ENCODE results near the gene GNAS-AS1.

Gene GNAS-AS1

GRCh38 chr20:58775371-58775770 is 75.3 kb downstream of the GNAS-AS1 start:
- no peak for DNase-seq

GRCh38 chr20:58774667-58775263 is 75.9 kb downstream of the GNAS-AS1 start:
- DNase-seq, result no peak

- DNase-seq, result no peak
Observed at GRCh38 chr20:58774214-58774613, 76.5 kb downstream of the GNAS-AS1 start.

GRCh38 chr20:58772786-58773185 is 77.9 kb downstream of the GNAS-AS1 start:
- DNase-seq, result no peak
